Hematopoietic multipotent progenitor cell treated with erythropoietin and hydrocortisone succinate and interleukin-3 and kit ligand, for 17 days (in vitro differentiated cells): ENCODE data around the gene MINK1.

Experiments
- DNase-seq: peaks from one replicate; pipeline ENCODE4 v3.0.0-alpha.2; 2015; ENCODE audit warnings: low spot score

Gene MINK1

DNA sequence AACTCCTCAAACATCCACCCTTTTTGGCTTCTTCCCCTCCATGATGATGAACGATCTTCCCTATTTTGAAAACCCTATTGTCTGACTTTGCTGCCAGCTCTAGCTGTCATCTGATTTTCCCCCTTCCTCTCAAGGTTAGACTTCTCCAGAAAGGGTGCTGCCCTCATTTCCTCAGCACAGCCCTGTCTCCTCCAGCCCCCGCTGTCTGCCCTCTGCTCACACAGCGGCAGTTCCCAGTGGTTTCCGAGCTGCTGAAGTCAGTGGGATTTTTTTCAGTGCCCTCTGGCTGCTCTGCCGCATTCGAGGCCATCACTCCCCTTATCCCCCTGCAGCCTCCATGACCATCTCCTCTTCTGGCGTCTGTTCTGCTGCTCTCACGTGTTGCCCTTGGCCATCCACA, 39.6 kb downstream of the MINK1 start:
- DNase-seq = no peak

DNA sequence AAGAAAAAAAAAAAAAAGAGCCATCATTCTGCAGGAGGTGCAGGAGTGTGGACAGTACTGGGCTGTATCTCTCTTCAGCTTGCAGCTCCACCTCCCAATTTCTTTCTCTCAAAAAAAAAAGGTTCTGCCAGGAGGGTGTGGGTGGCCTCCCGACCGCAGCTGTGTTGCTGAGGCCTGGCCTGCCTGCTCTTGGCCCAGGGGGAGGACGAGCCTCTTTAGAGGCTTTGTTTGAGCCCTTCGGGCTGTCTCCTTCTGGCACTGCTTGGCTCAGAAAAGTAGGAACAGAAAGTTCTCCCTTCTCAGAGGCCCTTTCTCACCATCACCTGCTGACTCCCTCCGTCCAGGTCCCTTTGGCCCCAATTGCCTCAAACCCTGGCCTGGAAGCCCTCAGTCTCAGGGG, 43.9 kb downstream of the MINK1 start:
- DNase-seq = no peak

DNA sequence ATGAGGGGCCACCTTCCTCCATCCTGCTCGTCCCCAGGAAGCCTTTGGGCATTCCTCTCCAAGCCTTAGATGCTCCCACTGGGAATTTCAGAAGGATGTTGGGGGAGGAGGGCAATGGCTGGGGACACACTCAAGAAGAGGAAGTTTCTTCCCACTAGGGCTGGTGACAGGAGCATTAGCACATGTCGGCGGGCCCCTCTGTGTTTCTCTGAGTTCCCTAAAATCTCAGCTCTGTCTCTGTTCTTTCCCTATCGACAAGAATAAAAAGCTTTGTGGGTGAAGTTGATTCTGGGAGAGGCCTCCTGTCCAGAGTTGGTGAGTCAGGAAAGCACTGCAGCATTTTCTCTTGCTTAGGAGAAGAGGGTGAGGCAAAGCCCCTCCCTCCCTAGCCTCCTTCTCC, 46.5 kb downstream of the MINK1 start:
- no peak for DNase-seq

DNA sequence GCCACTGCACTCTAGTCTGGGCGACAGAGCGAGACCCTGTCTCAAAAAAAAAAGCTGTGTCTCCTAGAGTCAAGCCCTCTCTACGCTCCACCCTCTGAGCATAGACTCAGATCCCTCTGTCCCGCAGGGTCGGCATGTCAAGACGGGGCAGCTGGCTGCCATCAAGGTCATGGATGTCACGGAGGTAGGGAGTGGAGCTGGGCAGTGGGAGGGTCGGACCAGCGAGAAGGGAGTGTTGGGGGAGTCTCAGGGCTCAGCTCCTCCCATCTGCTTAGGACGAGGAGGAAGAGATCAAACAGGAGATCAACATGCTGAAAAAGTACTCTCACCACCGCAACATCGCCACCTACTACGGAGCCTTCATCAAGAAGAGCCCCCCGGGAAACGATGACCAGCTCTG, 47.7 kb downstream of the MINK1 start:
- DNase-seq = no peak

DNA sequence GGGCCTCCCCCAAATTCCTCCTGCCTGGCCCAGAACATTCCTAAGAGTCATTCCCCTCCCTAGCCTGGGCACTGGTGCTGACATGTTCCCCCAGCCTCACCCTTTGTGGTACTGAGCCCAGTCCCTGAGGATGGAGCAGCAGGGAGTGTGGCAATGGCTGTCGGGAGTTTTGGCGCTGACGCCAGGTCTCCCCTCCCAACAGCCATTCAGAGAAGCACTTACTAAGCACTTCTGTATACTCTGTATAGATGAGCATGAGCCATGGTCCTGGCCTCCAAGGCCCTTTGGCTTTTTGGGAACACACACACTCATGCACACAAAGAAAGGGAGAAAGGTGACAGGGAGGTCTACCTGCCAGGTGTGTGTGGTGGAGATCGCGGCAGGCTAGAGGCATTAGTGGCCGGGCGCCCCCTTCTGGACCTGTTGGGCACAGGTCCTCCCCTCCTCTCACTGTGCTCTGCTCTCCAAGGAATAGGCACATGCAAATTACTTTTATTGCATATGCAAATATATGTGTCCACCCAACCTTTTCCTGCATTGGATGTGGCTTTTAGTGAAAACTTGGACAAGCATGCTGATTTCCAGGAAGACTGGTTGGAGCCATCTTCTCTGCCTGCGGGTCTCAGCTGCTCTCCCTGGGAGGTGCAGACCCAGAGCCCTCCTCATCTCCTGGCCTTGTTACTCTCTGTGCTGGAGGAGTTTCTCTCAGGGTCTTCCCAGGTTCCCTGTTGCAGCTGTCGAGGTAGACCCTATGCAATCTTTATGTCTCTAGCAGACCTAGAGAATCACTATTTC, 48.8 kb downstream of the MINK1 start:
- DNase-seq = peak; percentile 66

DNA sequence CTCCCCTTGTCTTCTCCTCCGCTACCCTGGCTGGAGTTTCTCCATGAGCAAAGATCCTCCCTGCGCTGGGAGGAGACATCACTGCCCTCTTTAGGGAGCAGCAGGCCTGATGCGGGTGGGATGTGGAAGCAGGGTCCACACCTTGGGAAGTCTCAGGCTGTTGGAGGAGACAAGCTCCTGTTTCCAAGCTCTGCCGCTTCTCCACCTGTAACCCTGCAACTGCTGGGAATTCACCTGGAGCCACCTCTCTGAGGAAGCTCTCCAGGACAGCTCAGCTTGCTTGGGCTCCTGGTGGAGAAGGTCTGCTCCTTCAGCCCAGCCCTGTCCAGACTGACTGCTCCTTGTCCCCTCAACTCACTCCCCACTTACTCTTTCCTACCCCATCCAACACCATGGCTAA, 51.3 kb downstream of the MINK1 start:
- DNase-seq = no peak

DNA sequence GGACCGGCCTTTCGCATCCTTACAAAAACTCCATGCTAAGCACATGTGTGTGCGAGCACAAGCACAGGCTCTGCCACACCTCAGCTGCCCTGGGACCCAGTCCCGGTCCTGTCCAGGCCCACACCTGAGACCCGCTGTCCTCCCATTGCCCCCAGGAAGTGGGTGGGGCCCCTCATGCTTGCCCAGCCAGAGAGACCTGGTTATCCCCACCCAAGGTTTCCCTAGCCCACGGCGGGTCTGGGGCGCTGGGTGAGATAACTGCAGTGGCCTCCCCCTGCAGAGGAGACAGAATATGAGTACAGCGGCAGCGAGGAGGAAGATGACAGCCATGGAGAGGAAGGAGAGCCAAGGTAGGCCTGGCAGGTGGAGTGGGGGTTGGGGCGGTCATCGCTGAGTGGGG, 53.7 kb downstream of the MINK1 start:
- no peak for DNase-seq

DNA sequence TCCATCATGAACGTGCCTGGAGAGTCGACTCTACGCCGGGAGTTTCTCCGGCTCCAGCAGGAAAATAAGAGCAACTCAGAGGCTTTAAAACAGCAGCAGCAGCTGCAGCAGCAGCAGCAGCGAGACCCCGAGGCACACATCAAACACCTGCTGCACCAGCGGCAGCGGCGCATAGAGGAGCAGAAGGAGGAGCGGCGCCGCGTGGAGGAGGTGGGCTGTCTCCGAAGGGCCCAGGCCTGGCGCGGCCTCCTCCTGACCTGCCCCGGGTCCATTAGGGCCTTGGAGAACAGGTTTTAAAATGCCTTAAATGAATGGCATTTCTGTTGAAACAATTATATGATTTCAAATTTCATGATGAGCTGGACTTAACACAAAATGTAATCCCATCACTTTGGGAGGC, 54.4 kb downstream of the MINK1 start:
- no peak for DNase-seq

DNA sequence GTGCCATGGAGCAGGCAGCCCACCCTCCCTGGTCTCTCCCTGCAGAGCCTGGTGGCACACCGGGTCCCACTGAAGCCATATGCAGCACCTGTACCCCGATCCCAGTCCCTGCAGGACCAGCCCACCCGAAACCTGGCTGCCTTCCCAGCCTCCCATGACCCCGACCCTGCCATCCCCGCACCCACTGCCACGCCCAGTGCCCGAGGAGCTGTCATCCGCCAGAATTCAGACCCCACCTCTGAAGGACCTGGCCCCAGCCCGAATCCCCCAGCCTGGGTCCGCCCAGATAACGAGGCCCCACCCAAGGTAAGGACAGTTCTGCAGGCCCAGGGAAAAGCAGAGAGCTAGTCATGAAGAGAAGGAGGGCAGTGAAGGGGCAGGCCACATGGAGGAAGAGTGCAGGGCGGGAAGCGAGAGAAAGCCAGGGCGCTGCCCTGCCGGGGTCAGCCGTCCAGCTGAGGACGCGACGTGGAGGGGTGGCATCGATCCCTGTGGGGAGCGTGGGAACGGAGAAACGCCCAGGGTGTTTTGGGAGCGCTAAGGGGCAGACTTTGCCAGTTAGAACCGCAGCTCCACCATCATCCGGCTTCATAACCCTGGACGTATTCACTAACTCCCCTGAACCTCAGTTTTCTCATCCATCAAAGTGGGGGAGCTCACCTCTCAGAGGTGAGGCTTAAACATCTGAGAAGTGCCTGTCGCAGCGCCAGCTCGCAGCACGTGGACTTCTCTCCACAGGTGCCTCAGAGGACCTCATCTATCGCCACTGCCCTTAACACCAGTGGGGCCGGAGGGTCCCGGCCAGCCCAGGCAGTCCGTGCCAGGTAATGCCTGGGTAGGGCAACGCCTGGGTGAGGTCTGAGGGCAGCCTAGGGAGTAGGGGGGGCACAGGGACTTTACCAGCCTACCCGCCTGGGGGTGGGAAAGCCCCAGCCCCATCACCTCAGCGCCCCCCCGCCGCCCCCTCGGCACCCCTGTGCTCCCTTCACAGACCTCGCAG, 58.6 kb downstream of the MINK1 start:
- DNase-seq = peak; percentile 75

DNA sequence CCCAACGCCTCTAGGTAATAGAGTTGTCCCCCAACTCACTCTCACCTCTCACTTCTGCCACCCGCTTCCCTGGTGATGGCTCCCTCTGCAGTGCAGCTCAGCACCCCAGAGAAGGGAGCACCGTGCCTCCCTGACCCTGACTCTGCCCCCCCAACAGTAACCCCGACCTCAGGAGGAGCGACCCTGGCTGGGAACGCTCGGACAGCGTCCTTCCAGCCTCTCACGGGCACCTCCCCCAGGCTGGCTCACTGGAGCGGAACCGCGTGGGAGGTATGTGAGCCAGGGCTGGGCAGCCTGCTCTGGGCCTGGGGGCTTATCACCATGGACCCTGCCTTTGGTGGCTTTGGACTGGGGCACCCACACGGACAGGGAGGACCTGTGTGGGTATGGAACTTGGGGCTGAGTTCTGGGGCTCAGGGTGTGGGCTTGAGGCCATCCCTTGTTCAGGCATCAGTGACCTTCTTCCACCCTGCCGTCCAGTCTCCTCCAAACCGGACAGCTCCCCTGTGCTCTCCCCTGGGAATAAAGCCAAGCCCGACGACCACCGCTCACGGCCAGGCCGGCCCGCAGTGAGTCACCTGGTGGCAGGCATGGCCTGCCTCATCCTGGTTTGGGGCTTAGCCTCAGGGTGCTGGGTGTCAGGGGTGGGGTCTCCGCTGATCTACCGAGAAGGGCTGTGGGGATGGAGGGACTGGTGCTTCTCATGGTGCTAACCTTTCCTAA, 59.5 kb downstream of the MINK1 start:
- DNase-seq = no peak

DNA sequence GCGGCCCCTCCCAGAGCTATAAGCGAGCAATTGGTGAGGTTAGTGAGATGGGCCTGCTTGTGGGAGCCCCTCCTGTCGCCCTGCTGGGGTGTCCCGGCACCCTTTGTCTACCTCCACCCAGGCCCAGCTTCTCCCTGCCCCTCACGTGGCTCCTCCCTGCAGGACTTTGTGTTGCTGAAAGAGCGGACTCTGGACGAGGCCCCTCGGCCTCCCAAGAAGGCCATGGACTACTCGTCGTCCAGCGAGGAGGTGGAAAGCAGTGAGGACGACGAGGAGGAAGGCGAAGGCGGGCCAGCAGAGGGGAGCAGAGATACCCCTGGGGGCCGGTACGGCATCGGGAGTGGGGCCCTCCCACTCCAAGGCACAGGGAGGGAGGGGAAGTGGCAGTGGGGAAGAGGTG, 60.1 kb downstream of the MINK1 start:
- DNase-seq = no peak

DNA sequence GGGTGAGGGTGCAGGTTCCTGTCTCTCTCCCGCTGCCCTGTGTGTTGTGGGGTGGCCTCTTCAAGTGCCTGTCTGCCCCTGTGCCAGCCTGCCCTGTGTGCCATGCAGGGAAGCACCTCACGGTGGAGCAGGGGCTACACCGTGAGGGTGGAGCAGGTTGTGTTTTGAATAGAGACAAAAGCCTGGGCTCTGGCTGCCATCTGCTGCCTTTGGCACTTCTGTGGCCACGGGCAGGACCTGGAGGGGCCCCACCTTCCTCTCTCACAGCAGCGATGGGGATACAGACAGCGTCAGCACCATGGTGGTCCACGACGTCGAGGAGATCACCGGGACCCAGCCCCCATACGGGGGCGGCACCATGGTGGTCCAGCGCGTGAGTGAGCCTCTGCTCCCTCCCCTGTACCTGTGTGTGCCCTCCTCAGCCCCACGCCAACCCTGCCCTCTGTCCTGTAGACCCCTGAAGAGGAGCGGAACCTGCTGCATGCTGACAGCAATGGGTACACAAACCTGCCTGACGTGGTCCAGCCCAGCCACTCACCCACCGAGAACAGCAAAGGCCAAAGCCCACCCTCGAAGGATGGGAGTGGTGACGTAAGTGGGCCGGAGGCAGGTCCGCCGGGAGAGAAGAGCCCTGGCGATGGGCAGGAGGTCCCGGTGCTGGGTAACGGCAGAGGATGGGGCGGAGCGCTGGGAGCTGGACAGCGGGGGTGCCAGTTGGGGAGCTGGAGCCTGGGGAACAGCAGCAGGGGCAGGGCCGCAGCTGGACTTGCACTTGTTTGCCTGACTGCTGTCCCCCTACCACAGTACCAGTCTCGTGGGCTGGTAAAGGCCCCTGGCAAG, 60.8 kb downstream of the MINK1 start:
- no peak for DNase-seq

DNA sequence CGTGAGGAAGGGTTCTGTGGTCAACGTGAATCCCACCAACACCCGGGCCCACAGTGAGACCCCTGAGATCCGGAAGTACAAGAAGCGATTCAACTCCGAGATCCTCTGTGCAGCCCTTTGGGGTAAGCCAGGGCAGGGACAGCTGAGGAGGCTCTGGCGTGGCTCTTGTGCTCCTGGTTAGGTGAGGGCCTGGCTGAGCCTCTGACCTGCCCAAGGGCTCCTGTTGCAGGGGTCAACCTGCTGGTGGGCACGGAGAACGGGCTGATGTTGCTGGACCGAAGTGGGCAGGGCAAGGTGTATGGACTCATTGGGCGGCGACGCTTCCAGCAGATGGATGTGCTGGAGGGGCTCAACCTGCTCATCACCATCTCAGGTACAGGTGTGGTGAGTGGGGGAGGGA, 62.0 kb downstream of the MINK1 start:
- no peak for DNase-seq

DNA sequence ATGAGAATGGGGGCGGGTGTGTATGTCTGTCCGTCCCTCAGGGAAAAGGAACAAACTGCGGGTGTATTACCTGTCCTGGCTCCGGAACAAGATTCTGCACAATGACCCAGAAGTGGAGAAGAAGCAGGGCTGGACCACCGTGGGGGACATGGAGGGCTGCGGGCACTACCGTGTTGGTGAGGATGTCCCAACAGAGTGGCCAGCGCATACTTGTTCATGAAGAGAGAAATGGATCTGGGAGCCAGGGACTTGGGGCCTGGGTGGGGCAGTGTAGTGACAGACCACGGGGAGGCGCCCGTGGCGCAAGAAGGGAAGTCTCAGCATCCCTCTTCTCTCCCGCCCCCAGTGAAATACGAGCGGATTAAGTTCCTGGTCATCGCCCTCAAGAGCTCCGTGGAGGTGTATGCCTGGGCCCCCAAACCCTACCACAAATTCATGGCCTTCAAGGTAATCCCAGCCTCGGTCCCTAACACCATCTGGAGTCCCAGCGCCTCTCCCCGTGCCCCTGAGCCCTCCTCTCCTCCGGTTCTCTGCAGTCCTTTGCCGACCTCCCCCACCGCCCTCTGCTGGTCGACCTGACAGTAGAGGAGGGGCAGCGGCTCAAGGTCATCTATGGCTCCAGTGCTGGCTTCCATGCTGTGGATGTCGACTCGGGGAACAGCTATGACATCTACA, 62.7 kb downstream of the MINK1 start:
- DNase-seq = no peak

DNA sequence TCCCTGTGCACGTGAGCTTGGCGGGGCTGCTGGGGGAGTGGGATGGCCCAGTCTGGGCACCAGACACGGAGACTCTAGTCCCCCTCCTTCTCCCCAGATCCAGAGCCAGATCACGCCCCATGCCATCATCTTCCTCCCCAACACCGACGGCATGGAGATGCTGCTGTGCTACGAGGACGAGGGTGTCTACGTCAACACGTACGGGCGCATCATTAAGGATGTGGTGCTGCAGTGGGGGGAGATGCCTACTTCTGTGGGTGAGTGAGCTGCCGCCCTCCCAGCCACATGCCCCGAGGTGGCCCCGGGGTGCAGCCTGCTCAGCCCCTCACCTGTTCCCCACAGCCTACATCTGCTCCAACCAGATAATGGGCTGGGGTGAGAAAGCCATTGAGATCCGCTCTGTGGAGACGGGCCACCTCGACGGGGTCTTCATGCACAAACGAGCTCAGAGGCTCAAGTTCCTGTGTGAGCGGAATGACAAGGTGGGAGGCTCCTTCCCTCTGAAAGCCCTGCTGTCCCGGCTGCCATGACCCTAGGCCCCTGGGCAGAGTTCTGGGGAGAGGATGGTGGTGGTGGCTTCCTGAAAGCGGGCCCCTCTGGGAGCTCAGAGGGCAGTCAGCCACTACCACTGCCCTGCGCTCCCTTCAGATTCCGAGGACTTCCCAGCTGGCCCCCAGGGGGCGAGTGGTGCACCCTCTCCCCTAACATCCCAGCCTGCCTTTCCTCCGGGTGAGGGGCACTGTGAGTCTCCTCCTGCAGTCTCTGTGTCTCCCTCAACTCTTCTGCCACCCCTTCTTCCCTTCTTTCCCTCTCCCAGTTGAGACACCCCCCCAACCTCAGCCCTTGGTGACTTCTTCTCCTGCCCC, 63.4 kb downstream of the MINK1 start:
- DNase-seq = no peak

DNA sequence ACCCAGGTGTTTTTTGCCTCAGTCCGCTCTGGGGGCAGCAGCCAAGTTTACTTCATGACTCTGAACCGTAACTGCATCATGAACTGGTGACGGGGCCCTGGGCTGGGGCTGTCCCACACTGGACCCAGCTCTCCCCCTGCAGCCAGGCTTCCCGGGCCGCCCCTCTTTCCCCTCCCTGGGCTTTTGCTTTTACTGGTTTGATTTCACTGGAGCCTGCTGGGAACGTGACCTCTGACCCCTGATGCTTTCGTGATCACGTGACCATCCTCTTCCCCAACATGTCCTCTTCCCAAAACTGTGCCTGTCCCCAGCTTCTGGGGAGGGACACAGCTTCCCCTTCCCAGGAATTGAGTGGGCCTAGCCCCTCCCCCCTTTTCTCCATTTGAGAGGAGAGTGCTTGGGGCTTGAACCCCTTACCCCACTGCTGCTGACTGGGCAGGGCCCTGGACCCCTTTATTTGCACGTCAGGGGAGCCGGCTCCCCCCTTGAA, 64.1 kb downstream of the MINK1 start:
- DNase-seq = no peak

DNA sequence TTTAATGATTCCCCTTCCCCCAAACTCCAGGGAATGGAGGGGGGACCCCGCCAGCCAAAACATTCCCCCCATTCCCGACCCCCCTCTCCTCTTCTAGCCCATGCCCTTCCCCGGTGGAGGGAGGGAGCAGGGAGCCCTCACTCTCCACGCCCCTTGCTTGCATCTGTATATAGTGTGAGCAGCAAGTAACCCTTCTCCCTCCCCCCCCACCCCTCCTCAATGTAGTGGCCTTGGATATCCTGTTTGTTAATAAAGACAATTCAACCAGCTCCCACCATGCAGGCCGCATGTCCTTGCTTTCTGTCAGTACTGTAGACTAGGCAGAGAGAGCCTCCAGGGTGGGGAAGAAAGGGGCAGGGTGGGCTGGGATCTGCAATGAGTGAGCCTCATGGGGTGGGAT, 64.6 kb downstream of the MINK1 start:
- no peak for DNase-seq

DNA sequence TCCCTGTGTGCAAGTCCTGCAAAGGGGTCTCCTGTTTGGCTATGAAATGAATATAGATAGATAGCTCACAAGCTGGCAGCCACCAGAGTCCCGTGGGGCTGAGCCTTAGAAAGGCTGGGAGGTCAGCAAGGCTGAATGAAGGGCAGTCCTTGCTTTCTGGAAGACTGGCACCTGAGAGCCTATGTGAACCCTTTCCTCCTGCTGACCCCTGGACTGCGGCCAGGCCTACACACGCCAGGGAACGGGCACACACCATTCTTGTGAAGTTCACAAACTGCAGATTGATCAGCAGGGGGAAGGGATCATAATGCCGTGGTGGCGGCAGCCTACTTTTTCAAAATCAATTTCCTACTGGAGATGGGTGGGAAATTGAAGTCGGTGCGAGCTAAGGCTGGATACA, 65.2 kb downstream of the MINK1 start:
- no peak for DNase-seq

DNA sequence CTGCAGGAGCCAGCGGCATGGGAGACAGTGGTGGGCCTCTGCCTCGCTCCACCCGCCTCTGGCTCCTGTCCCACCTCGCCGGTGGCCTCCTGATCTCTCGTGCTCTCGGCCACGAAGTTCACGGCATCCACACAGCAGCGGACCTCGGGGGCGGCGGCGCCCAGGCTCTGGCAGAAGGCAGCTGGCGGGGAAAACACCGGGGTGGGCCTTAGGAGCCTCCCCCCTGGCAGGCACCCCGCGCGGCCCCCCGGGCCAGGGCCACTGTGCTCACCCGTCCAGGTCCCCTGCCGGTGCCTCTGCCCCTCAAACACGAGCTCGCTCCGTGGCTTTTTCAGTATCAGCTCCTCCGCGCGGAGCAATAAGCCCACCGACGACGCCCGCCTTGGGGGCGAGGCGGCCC, 65.8 kb downstream of the MINK1 start:
- no peak for DNase-seq
